HepG2 (cell line): ENCODE data around the gene PSMD12. TPM values are rescaled to one million over a fixed set of nuclear protein-coding genes. Genes with fewer than 3 reads are reported as not detected.
A peak's percentile ranks its signal among the peaks of the same experiment; 100 is the strongest.

Experiments
- AGO2 ChIP-seq: fragments of 200-400 bp; formaldehyde crosslinking; optimal IDR thresholded peaks from 2 replicates; pipeline ENCODE3; 2017; ENCODE audit warnings: mild to moderate bottlenecking, low read depth, low read length, moderate library complexity
- DMAP1 ChIP-seq: IDR thresholded peaks from 2 replicates; pipeline ENCODE4 v1.6.1; 2016
- EEA1 ChIP-seq: sonication (generic); formaldehyde crosslinking; IDR thresholded peaks from 2 replicates; pipeline ENCODE4 v1.5.1; 2020; ENCODE audit warnings: mild to moderate bottlenecking, missing genetic modification reagents, borderline replicate concordance
- HCFC1 ChIP-seq: fragments of 150-350 bp; IDR thresholded peaks from 2 replicates; pipeline ENCODE4 v1.6.1; 2014; ENCODE audit warnings: low read depth, low read length
- HHEX ChIP-seq: IDR thresholded peaks from 2 replicates; pipeline ENCODE4 v1.6.1; 2016; ENCODE audit warnings: control low read depth
- HMGXB3 ChIP-seq: sonication (generic); formaldehyde crosslinking; IDR thresholded peaks from 2 replicates; pipeline ENCODE4 v1.4.0; 2020; ENCODE audit warnings: missing genetic modification reagents, borderline replicate concordance
- MAF1 ChIP-seq: sonication (generic); formaldehyde crosslinking; IDR thresholded peaks from 2 replicates; pipeline ENCODE4 v1.5.0; 2020; ENCODE audit warnings: missing genetic modification reagents, borderline replicate concordance
- NR2C2 ChIP-seq: sonication (generic); formaldehyde crosslinking; IDR thresholded peaks from 2 replicates; pipeline ENCODE4 v1.4.0; 2020; ENCODE audit warnings: missing genetic modification reagents, mild to moderate bottlenecking, moderate library complexity, borderline replicate concordance
- SALL1 ChIP-seq: sonication (generic); formaldehyde crosslinking; IDR thresholded peaks from 2 replicates; pipeline ENCODE4 v1.8.0; 2022; ENCODE audit warnings: mild to moderate bottlenecking, missing genetic modification reagents
- SAP130 ChIP-seq: IDR thresholded peaks from 2 replicates; pipeline ENCODE4 v1.6.1; 2016; ENCODE audit warnings: low read depth
- SMAD3 ChIP-seq: sonication (generic); formaldehyde crosslinking; IDR thresholded peaks from 2 replicates; pipeline ENCODE4 v1.4.0; 2020; ENCODE audit warnings: missing genetic modification reagents
- TERF1 ChIP-seq: sonication (generic); formaldehyde crosslinking; IDR thresholded peaks from 2 replicates; pipeline ENCODE4 v1.8.0; 2022; ENCODE audit warnings: mild to moderate bottlenecking, missing genetic modification reagents, moderate library complexity
- WIZ ChIP-seq: sonication (generic); formaldehyde crosslinking; IDR thresholded peaks from 2 replicates; pipeline ENCODE4 v1.5.1; 2020; ENCODE audit warnings: mild to moderate bottlenecking, missing genetic modification reagents
- YY1 ChIP-seq: IDR thresholded peaks from 2 replicates; pipeline ENCODE4 v1.6.1; 2011; ENCODE audit warnings: low read length, low read depth, moderate library complexity, mild to moderate bottlenecking; ENCODE audit not compliant: insufficient read depth, insufficient replicate concordance
- ZBTB1 ChIP-seq: sonication (generic); formaldehyde crosslinking; IDR thresholded peaks from 2 replicates; pipeline ENCODE4 v1.4.0; 2020; ENCODE audit warnings: missing genetic modification reagents, borderline replicate concordance
- ZC3H13 ChIP-seq: sonication (generic); formaldehyde crosslinking; IDR thresholded peaks from 2 replicates; pipeline ENCODE4 v1.8.1; 2023; ENCODE audit warnings: mild to moderate bottlenecking, missing genetic modification reagents, moderate library complexity
- ZFP37 ChIP-seq: sonication (generic); formaldehyde crosslinking; IDR thresholded peaks from 2 replicates; pipeline ENCODE4 v1.4.0; 2020; ENCODE audit warnings: missing genetic modification reagents, borderline replicate concordance
- ZNF12 ChIP-seq: sonication (generic); formaldehyde crosslinking; IDR thresholded peaks from 2 replicates; pipeline ENCODE4 v1.5.0; 2020; ENCODE audit warnings: missing genetic modification reagents
- ZNF382 ChIP-seq: sonication (generic); formaldehyde crosslinking; IDR thresholded peaks from 2 replicates; pipeline ENCODE4 v1.5.0; 2020; ENCODE audit warnings: missing genetic modification reagents, mild to moderate bottlenecking, borderline replicate concordance
- ZNF431 ChIP-seq: sonication (generic); formaldehyde crosslinking; IDR thresholded peaks from 2 replicates; pipeline ENCODE4 v1.9.0; 2022; ENCODE audit warnings: missing genetic modification reagents, low read depth, mild to moderate bottlenecking, borderline replicate concordance
- ZNF761 ChIP-seq: sonication (generic); formaldehyde crosslinking; conservative IDR thresholded peaks from 2 replicates; pipeline ENCODE4 v1.4.0; 2020; ENCODE audit warnings: mild to moderate bottlenecking, missing genetic modification reagents
- ZNF773 ChIP-seq: sonication (generic); formaldehyde crosslinking; IDR thresholded peaks from 2 replicates; pipeline ENCODE4 v1.4.0; 2020; ENCODE audit warnings: missing genetic modification reagents, borderline replicate concordance
- ZNF782 ChIP-seq: sonication (generic); formaldehyde crosslinking; IDR thresholded peaks from 2 replicates; pipeline ENCODE4 v1.4.0; 2020; ENCODE audit warnings: missing genetic modification reagents, mild to moderate bottlenecking, borderline replicate concordance
- ZNF790 ChIP-seq: sonication (generic); formaldehyde crosslinking; IDR thresholded peaks from 2 replicates; pipeline ENCODE4 v1.8.0; 2022; ENCODE audit warnings: missing genetic modification reagents, mild to moderate bottlenecking, borderline replicate concordance
- polyA plus RNA-seq, 8 experiments: library from polyadenylated mRNA; depleted of rRNA in 3 of 8; stranded (reverse) in 7 of 8; unstranded in 1 of 8; fragments of >200 nt; fragmentation: Illumina TruSeq in 4 of 8; extraction: Trizol in 4 of 8; gene quantifications; 2 replicates each; pipeline versions ENCODE4 v1.2.1 to v1.2.3, GENCODE V29; 2011 to 2016; ENCODE audit warnings: low read depth in 4 of 8, missing spikeins in 1 of 8, mixed read lengths in 1 of 8; ENCODE audit not compliant: insufficient read depth in 1 of 8
- total RNA-seq, 5 experiments: library from RNA; depleted of rRNA; stranded (reverse); fragments of >200 nt; fragmentation: Illumina TruSeq; extraction: Trizol; gene quantifications; 2 replicates each; pipeline ENCODE4 v1.2.3, GENCODE V29; 2016; ENCODE audit warnings: low read depth in 1 of 5

PSMD12 gene
- total and polyA plus RNA-seq, 2 of the 13 experiments (the other 11 are each of a cell fraction or from before 2014, with no cell fraction given) = 27.4 to 71.7 TPM

GRCh38 chr17:67376737-67377487, 10.5 kb upstream of the PSMD12 start, which contains the start of gene PITPNC1 (continued):
- peak; percentile 56 for TF ChIP-seq SALL1
- TF ChIP-seq ZNF790 = no peak
- peak; percentile 78 for TF ChIP-seq ZNF761 (CRISPR knock-in tag)
- 0 out of 2 replicates have a peak, but pooled peaks have one; percentile 27 for TF ChIP-seq DMAP1 (CRISPR knock-in tag)
- no peak for TF ChIP-seq ZNF773
- no peak for TF ChIP-seq ZNF431 (CRISPR knock-in tag)
- TF ChIP-seq ZFP37 (CRISPR knock-in tag) = peak; percentile 66
- peak; percentile 15; the same call in 1 of the 2 replicates for TF ChIP-seq ZNF12 (CRISPR knock-in tag)
- 0 out of 2 replicates have a peak, but pooled peaks have one; percentile 50 for TF ChIP-seq EEA1 (CRISPR knock-in tag)
- TF ChIP-seq TERF1 (CRISPR knock-in tag) = no peak
- TF ChIP-seq SAP130 (CRISPR knock-in tag) = peak; percentile 91
- TF ChIP-seq ZNF782 (CRISPR knock-in tag) = no peak; the same call in 1 of the 2 replicates
- no peak for TF ChIP-seq WIZ
- TF ChIP-seq ZC3H13 (CRISPR knock-in tag) = no peak
- peak; percentile 47; the same call in 1 of the 2 replicates for TF ChIP-seq NR2C2 (CRISPR knock-in tag)
- TF ChIP-seq MAF1 (CRISPR knock-in tag) = no peak
- TF ChIP-seq HCFC1 = no peak
- TF ChIP-seq YY1 = peak; percentile 50
- no peak for TF ChIP-seq HHEX (CRISPR knock-in tag)
- no peak for TF ChIP-seq AGO2
- TF ChIP-seq ZNF382 (CRISPR knock-in tag) = no peak
- TF ChIP-seq HMGXB3 (CRISPR knock-in tag) = no peak; the same call in 1 of the 2 replicates
- TF ChIP-seq ZBTB1 = no peak
- no peak for TF ChIP-seq SMAD3 (CRISPR knock-in tag)
